Measurements from ENCODE around the gene SLC7A6. TPM values are rescaled to one million over a fixed set of nuclear protein-coding genes. Genes with fewer than 3 reads are reported as not detected.
A peak's percentile ranks its signal among the peaks of the same experiment; 100 is the strongest.

SLC7A6 gene
- total and polyA plus RNA-seq, 2 of the 13 experiments (the other 11 are each of a cell fraction or from before 2014, with no cell fraction given): 35.8 to 70.8 TPM

- TF ChIP-seq BORCS8-MEF2B (CRISPR knock-in tag; IDR thresholded peaks at IDR 0.05) (peak; percentile 93), RAD21 (CRISPR knock-in tag; IDR thresholded peaks at IDR 0.05) (no peak), CCDC6 (CRISPR knock-in tag; IDR thresholded peaks at IDR 0.05) (peak; percentile 45; the same call in 1 of the 2 replicates), ZNF784 (CRISPR knock-in tag; IDR thresholded peaks at IDR 0.05; ENCODE audit: borderline replicate concordance) (no peak), SYNCRIP (IDR thresholded peaks at IDR 0.05; ENCODE audit: insufficient read depth, low read depth, low read length) (no peak), GABPB1 (CRISPR knock-in tag; IDR thresholded peaks at IDR 0.05) (peak; percentile 69), GABPA (IDR thresholded peaks at IDR 0.05; ENCODE audit: low read depth, low read length) (no peak), GABPA (CRISPR knock-in tag; IDR thresholded peaks at IDR 0.05; ENCODE audit: low read depth) (peak; percentile 69), ZBTB21 (CRISPR knock-in tag; IDR thresholded peaks at IDR 0.05) (no peak), ZNF850 (CRISPR knock-in tag; conservative IDR thresholded peaks at IDR 0.05) (no peak), PRMT3 (CRISPR knock-in tag; IDR thresholded peaks at IDR 0.05; ENCODE audit: borderline replicate concordance, low read depth) (no peak), ZNF75D (CRISPR knock-in tag; IDR thresholded peaks at IDR 0.05; ENCODE audit: borderline replicate concordance) (no peak), KDM1A (CRISPR knock-in tag; IDR thresholded peaks at IDR 0.05) (peak; percentile 53; the same call in 1 of the 2 replicates), ZSCAN20 (CRISPR knock-in tag; IDR thresholded peaks at IDR 0.05; ENCODE audit: borderline replicate concordance) (no peak), IRF9 (CRISPR knock-in tag; IDR thresholded peaks at IDR 0.05; ENCODE audit: borderline replicate concordance) (0 out of 2 replicates have a peak, but pooled peaks have one; percentile 30), ZNF484 (CRISPR knock-in tag; IDR thresholded peaks at IDR 0.05; ENCODE audit: borderline replicate concordance, low read depth) (no peak), KAT2B (IDR thresholded peaks at IDR 0.05; ENCODE audit: borderline replicate concordance, low read depth, low read length) (no peak), ZBTB39 (CRISPR knock-in tag; IDR thresholded peaks at IDR 0.05) (peak; percentile 71; the same call in 1 of the 2 replicates), NFE2 (CRISPR knock-in tag; IDR thresholded peaks at IDR 0.05) (no peak)
- TF ChIP-seq, protein P1, sequence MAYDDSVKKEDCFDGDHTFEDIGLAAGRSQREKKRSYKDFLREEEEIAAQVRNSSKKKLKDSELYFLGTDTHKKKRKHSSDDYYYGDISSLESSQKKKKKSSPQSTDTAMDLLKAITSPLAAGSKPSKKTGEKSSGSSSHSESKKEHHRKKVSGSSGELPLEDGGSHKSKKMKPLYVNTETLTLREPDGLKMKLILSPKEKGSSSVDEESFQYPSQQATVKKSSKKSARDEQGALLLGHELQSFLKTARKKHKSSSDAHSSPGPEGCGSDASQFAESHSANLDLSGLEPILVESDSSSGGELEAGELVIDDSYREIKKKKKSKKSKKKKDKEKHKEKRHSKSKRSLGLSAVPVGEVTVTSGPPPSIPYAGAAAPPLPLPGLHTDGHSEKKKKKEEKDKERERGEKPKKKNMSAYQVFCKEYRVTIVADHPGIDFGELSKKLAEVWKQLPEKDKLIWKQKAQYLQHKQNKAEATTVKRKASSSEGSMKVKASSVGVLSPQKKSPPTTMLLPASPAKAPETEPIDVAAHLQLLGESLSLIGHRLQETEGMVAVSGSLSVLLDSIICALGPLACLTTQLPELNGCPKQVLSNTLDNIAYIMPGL (CRISPR knock-in tag; IDR thresholded peaks at IDR 0.05; ENCODE audit: borderline replicate concordance in 1 of 2, low read depth in 1 of 2): peak; percentile 78 to 91
- TF ChIP-seq, protein P2, sequence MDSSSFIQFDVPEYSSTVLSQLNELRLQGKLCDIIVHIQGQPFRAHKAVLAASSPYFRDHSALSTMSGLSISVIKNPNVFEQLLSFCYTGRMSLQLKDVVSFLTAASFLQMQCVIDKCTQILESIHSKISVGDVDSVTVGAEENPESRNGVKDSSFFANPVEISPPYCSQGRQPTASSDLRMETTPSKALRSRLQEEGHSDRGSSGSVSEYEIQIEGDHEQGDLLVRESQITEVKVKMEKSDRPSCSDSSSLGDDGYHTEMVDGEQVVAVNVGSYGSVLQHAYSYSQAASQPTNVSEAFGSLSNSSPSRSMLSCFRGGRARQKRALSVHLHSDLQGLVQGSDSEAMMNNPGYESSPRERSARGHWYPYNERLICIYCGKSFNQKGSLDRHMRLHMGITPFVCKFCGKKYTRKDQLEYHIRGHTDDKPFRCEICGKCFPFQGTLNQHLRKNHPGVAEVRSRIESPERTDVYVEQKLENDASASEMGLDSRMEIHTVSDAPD (CRISPR knock-in tag; IDR thresholded peaks at IDR 0.05): no peak
These were observed 6.2 kb upstream of the SLC7A6 start (continued) for GRCh38 chr16:68257906-68258800.
